Calu3 (cell line): Measurements from ENCODE around the gene OXER1. TPM values are rescaled to one million over a fixed set of nuclear protein-coding genes. Genes with fewer than 3 reads are reported as not detected.

Experiments used
- BruUV-seq: library from RNA; stranded (reverse); fragments of 400-500 nt; replicated peaks from 2 replicates; lab custom pipeline; 2021; lab: Mats Ljungman, UMichigan
- CTCF ChIA-PET: fragments of 300-600 bp; sonication (Branson Sonifier 250); formaldehyde crosslinking; loops from one replicate; lab custom pipeline; 2022; ENCODE audit warnings: antibody characterized with exemption; lab: Charles Lee
- DNase-seq: peaks from one replicate; pipeline ENCODE4 v3.0.0; 2022
- H3K27ac Mint-ChIP-seq: one replicate; pipeline ENCODE4 v1.8.0; 2022; ENCODE audit warnings: mixed read lengths; ENCODE audit not compliant: unreplicated experiment
- H3K27me3 Mint-ChIP-seq: one replicate; pipeline ENCODE4 v1.8.0; 2022; ENCODE audit warnings: mixed read lengths; ENCODE audit not compliant: unreplicated experiment
- H3K36me3 Mint-ChIP-seq: one replicate; pipeline ENCODE4 v1.8.0; 2022; ENCODE audit warnings: mild to moderate bottlenecking, moderate library complexity, mixed read lengths; ENCODE audit not compliant: insufficient read depth, unreplicated experiment
- H3K4me1 Mint-ChIP-seq: one replicate; pipeline ENCODE4 v1.8.0; 2022; ENCODE audit warnings: mild to moderate bottlenecking, low read depth, mixed read lengths; ENCODE audit not compliant: unreplicated experiment
- H3K4me3 Mint-ChIP-seq: one replicate; pipeline ENCODE4 v1.8.0; 2022; ENCODE audit warnings: mild to moderate bottlenecking, low read depth, moderate library complexity, mixed read lengths; ENCODE audit not compliant: unreplicated experiment
- H3K9me3 Mint-ChIP-seq: one replicate; pipeline ENCODE4 v1.8.0; 2022; ENCODE audit warnings: low read depth, mixed read lengths; ENCODE audit not compliant: unreplicated experiment
- CTCF ChIP-seq: fragments of 200-600 bp; IDR thresholded peaks from one replicate; pipeline ENCODE4 v1.8.0; 2022; ENCODE audit warnings: antibody characterized with exemption; ENCODE audit not compliant: unreplicated experiment
- intact Hi-C: fragments of 100-400 bp; cut with micrococcal nuclease; formaldehyde crosslinking; loops from one replicate; pipeline ENCODE4 v1.10.0; 2022; ENCODE audit not compliant: unreplicated experiment
- total RNA-seq: library from RNA; stranded (reverse); gene quantifications from 2 replicates; pipeline ENCODE4 v1.2.3, GENCODE V29; 2022

Gene OXER1
- total RNA-seq, 1 experiment from 2014 or later, result 0.59 TPM

GRCh38 chr2:42800981-42801380, 37.0 kb upstream of the OXER1 start:
- CTCF ChIA-PET, result no interaction called here
- no TSS peak for BruUV-seq
- Mint-ChIP-seq H3K4me3 (no peak overlapping the region), H3K27ac (no peak overlapping the region), H3K36me3 (no peaks in the 10 kb centered on the region), H3K4me1 (no peaks in the 10 kb centered on the region), H3K27me3 (peaks cover 31% of the 10 kb centered on the region), H3K9me3 (no peaks in the 10 kb centered on the region)
- no peak for DNase-seq
- intact Hi-C loops, result no loop called here
- no peak for TF ChIP-seq CTCF

GRCh38 chr2:42800461-42800962, 36.6 kb upstream of the OXER1 start:
- Mint-ChIP-seq H3K4me3 (no peak overlapping the region), H3K4me1 (no peaks in the 10 kb centered on the region), H3K9me3 (no peaks in the 10 kb centered on the region), H3K27me3 (peaks cover 31% of the 10 kb centered on the region), H3K27ac (no peak overlapping the region), H3K36me3 (no peaks in the 10 kb centered on the region)
- DNase-seq, result no peak
- no TSS peak for BruUV-seq
- intact Hi-C loops, result no loop called here
- CTCF ChIA-PET, result no interaction called here
- TF ChIP-seq CTCF, result no peak

- peaks cover 31% of the 10 kb centered on the region for H3K27me3 Mint-ChIP-seq
- no peak for DNase-seq
- H3K27ac Mint-ChIP-seq, result no peak overlapping the region
- TF ChIP-seq CTCF, result no peak
- H3K4me1 Mint-ChIP-seq, result no peaks in the 10 kb centered on the region
- CTCF ChIA-PET, result no interaction called here
- intact Hi-C loops, result no loop called here
- no TSS peak for BruUV-seq
- H3K4me3 Mint-ChIP-seq, result no peak overlapping the region
- H3K9me3 Mint-ChIP-seq, result no peaks in the 10 kb centered on the region
- no peaks in the 10 kb centered on the region for H3K36me3 Mint-ChIP-seq
Observed at GRCh38 chr2:42799881-42800280, 35.9 kb upstream of the OXER1 start.

- no peak for TF ChIP-seq CTCF
- no peak overlapping the region for H3K27ac Mint-ChIP-seq
- H3K4me1 Mint-ChIP-seq, result no peaks in the 10 kb centered on the region
- intact Hi-C loops, result no loop called here
- CTCF ChIA-PET, result no interaction called here
- peaks cover 14% of the 10 kb centered on the region for H3K27me3 Mint-ChIP-seq
- H3K9me3 Mint-ChIP-seq, result no peaks in the 10 kb centered on the region
- DNase-seq, result no peak
- no TSS peak for BruUV-seq
- H3K36me3 Mint-ChIP-seq, result peaks cover 8% of the 10 kb centered on the region
- H3K4me3 Mint-ChIP-seq, result no peak overlapping the region
Observed at GRCh38 chr2:42797281-42797680, 33.3 kb upstream of the OXER1 start.
